Measurements from ENCODE around the gene DCLK2.

DCLK2 gene

GRCh38 chr4:150206954-150207353 is 128.7 kb downstream of the DCLK2 start:
- Histone ChIP-seq H3K27ac (no peak overlapping the region), H3K4me3 (no peak overlapping the region), H3K4me1 (no peaks in the 10 kb centered on the region), H3K9me3 (replicated peaks in 1 of 11) (no peaks in the 10 kb centered on the region), H3K4me2 (no peak overlapping the region), H3K36me3 (no peaks in the 10 kb centered on the region), H3K27me3 (no peaks in the 10 kb centered on the region), H3K9ac (no peak overlapping the region), H4K20me1 (no peaks in the 10 kb centered on the region)
- no peak for TF ChIP-seq Cebpa-rat (IDR thresholded peaks at IDR 0.05)

- Histone ChIP-seq H3K4me1 (no peaks in the 10 kb centered on the region), H4K20me1 (no peaks in the 10 kb centered on the region), H3K36me3 (no peaks in the 10 kb centered on the region), H3K4me2 (no peak overlapping the region), H3K27me3 (no peaks in the 10 kb centered on the region), H3K27ac (no peak overlapping the region), H3K4me3 (no peak overlapping the region), H3K9ac (no peak overlapping the region), H3K9me3 (replicated peaks in 1 of 11) (no peaks in the 10 kb centered on the region)
- TF ChIP-seq Cebpa-rat (IDR thresholded peaks at IDR 0.05): no peak
These were observed 129.6 kb downstream of the DCLK2 start for GRCh38 chr4:150207871-150208270.

- H3K4me2 ChIP-seq: no peak overlapping the region
- H4K20me1 ChIP-seq: no peaks in the 10 kb centered on the region
- H3K27ac ChIP-seq: no peak overlapping the region
- TF ChIP-seq Cebpa-rat (IDR thresholded peaks at IDR 0.05): no peak
- H3K36me3 ChIP-seq: no peaks in the 10 kb centered on the region
- no peaks in the 10 kb centered on the region for H3K4me1 ChIP-seq
- H3K9ac ChIP-seq: no peak overlapping the region
- H3K9me3 ChIP-seq (replicated peaks in 1 of 11): no peaks in the 10 kb centered on the region
- no peak overlapping the region for H3K4me3 ChIP-seq
- no peaks in the 10 kb centered on the region for H3K27me3 ChIP-seq
These were observed 131.0 kb downstream of the DCLK2 start for GRCh38 chr4:150209140-150209829.

- Histone ChIP-seq H4K20me1 (no peaks in the 10 kb centered on the region), H3K4me3 (no peak overlapping the region), H3K4me1 (no peaks in the 10 kb centered on the region), H3K27me3 (no peaks in the 10 kb centered on the region), H3K4me2 (no peak overlapping the region), H3K9ac (no peak overlapping the region), H3K27ac (no peak overlapping the region), H3K36me3 (no peaks in the 10 kb centered on the region), H3K9me3 (replicated peaks in 1 of 11) (no peaks in the 10 kb centered on the region)
- no peak for TF ChIP-seq Cebpa-rat (IDR thresholded peaks at IDR 0.05)
These were observed 132.8 kb downstream of the DCLK2 start for GRCh38 chr4:150211016-150211415.

GRCh38 chr4:150211799-150212445 is 133.7 kb downstream of the DCLK2 start:
- no peaks in the 10 kb centered on the region for H3K27me3 ChIP-seq

GRCh38 chr4:150212485-150212884 is 134.2 kb downstream of the DCLK2 start:
- TF ChIP-seq Cebpa-rat (IDR thresholded peaks at IDR 0.05): no peak
- H3K4me1 ChIP-seq: peaks cover 0 to 9% (median 0%) of the 10 kb centered on the region in 10 experiments; a peak in 4 of 20 replicates

More at GRCh38 chr4:150211799-150212445, 133.7 kb downstream of the DCLK2 start:
- no peak overlapping the region for H3K9ac ChIP-seq
- no peaks in the 10 kb centered on the region for H3K9me3 ChIP-seq (replicated peaks in 1 of 11)
- H3K4me3 ChIP-seq: no peak overlapping the region
- no peak overlapping the region for H3K27ac ChIP-seq
- peaks cover 0 to 5% (median 0%) of the 10 kb centered on the region in 10 experiments; a peak in 4 of 20 replicates for H3K4me1 ChIP-seq
- H3K36me3 ChIP-seq: no peaks in the 10 kb centered on the region
- H3K4me2 ChIP-seq: no peak overlapping the region
- no peaks in the 10 kb centered on the region for H4K20me1 ChIP-seq
- TF ChIP-seq Cebpa-rat (IDR thresholded peaks at IDR 0.05): no peak

GRCh38 chr4:150212927-150213326 is 134.7 kb downstream of the DCLK2 start:
- Histone ChIP-seq H3K4me1 (peaks cover 0 to 9% (median 0%) of the 10 kb centered on the region in 10 experiments; a peak in 4 of 20 replicates), H3K27me3 (no peaks in the 10 kb centered on the region), H3K4me2 (no peak overlapping the region), H3K9ac (no peak overlapping the region), H4K20me1 (no peaks in the 10 kb centered on the region), H3K4me3 (no peak overlapping the region), H3K9me3 (replicated peaks in 1 of 11) (no peaks in the 10 kb centered on the region), H3K36me3 (no peaks in the 10 kb centered on the region), H3K27ac (no peak overlapping the region)
- TF ChIP-seq Cebpa-rat (IDR thresholded peaks at IDR 0.05): no peak

More at GRCh38 chr4:150212485-150212884, 134.2 kb downstream of the DCLK2 start:
- H3K27me3 ChIP-seq: no peaks in the 10 kb centered on the region
- H3K9me3 ChIP-seq (replicated peaks in 1 of 11): no peaks in the 10 kb centered on the region
- no peak overlapping the region for H3K4me3 ChIP-seq
- no peak overlapping the region for H3K9ac ChIP-seq
- no peak overlapping the region for H3K27ac ChIP-seq
- H3K4me2 ChIP-seq: no peak overlapping the region
- no peaks in the 10 kb centered on the region for H3K36me3 ChIP-seq
- no peaks in the 10 kb centered on the region for H4K20me1 ChIP-seq

- H3K27me3 ChIP-seq: no peaks in the 10 kb centered on the region
- H3K4me1 ChIP-seq: peaks cover 0 to 9% (median 0%) of the 10 kb centered on the region in 10 experiments; a peak in 4 of 20 replicates
- no peaks in the 10 kb centered on the region for H4K20me1 ChIP-seq
- TF ChIP-seq Cebpa-rat (IDR thresholded peaks at IDR 0.05): no peak
- no peaks in the 10 kb centered on the region; a peak in 1 of 22 replicates for H3K36me3 ChIP-seq
- no peak overlapping the region for H3K4me2 ChIP-seq
- no peaks in the 10 kb centered on the region for H3K9me3 ChIP-seq (replicated peaks in 1 of 11)
- no peak overlapping the region for H3K27ac ChIP-seq
- no peak overlapping the region for H3K9ac ChIP-seq
- H3K4me3 ChIP-seq: no peak overlapping the region
These were observed 137.4 kb downstream of the DCLK2 start for GRCh38 chr4:150215601-150216000.

- no peaks in the 10 kb centered on the region; a peak in 1 of 22 replicates for H3K36me3 ChIP-seq
- H3K9me3 ChIP-seq (replicated peaks in 1 of 11): no peaks in the 10 kb centered on the region
- H3K27me3 ChIP-seq: no peaks in the 10 kb centered on the region
- H3K27ac ChIP-seq: no peak overlapping the region
- no peak overlapping the region for H3K9ac ChIP-seq
- TF ChIP-seq Cebpa-rat (IDR thresholded peaks at IDR 0.05): no peak
- no peak overlapping the region for H3K4me3 ChIP-seq
- no peak overlapping the region for H3K4me2 ChIP-seq
- peaks cover 0 to 9% (median 0%) of the 10 kb centered on the region in 10 experiments; a peak in 4 of 20 replicates for H3K4me1 ChIP-seq
- no peaks in the 10 kb centered on the region for H4K20me1 ChIP-seq
These were observed 138.5 kb downstream of the DCLK2 start for GRCh38 chr4:150216726-150217125.
